Measurements from ENCODE around the gene EDNRA.

EDNRA gene

GRCh38 chr4:147590249-147590920 lies 109.5 kb downstream of the EDNRA start:
- DNase-seq = peak; percentile 48 to 77

GRCh38 chr4:147591106-147591505 lies 110.2 kb downstream of the EDNRA start:
- DNase-seq = no peak

DNA sequence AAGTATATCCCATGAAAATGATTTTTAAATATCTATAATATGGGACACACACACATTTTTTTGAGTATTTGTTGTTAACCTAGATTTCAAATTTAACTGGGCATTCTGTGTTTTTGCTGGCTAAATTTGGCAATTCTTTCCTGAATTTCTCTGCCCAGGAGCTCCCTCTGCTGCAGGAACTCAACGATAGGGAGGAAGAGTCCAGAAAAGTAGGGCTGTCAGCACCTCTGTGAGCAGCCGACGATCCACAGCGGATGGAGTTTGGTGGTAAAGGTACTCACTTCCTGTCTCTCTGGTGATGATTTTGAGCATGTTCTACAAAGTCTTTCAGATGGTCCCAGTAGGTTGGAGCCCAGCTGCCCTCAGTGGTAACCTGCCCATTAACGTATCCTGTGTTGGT lies 113.2 kb downstream of the EDNRA start:
- no peak for DNase-seq

Data from hippocampal formation (tissue), 2 donors.